ENCODE measurements around the gene ERCC5.

The ERCC5 gene

DNA sequence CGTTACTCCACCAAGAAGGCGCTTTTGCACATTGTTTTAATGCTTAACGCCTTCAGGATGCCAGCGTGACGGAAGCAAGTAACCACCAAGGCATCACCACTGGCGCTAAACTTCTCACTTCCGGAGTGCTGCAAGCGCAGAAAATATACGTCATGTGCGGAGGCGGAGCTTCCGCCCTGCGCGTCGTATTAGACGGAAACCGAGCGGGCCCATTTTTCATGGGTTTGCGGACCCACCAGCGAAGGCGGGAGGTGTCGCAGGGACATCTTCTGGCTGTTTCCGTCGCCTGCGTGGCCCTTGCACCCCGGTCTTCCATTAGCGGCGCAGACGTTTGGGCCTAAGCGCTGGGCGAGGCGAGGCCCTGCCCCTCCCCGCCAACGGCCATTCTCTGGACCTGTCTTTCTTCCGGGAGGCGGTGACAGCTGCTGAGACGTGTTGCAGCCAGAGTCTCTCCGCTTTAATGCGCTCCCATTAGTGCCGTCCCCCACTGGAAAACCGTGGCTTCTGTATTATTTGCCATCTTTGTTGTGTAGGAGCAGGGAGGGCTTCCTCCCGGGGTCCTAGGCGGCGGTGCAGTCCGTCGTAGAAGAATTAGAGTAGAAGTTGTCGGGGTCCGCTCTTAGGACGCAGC lies at the start of gene ERCC5:
Gene ERCC5, plus strand, starts transcription at position 403 of the 631 bp plus-strand sequence. CDS start 235 bp downstream, outside the sequence.
- peak; percentile 62 for DNase-seq

DNA sequence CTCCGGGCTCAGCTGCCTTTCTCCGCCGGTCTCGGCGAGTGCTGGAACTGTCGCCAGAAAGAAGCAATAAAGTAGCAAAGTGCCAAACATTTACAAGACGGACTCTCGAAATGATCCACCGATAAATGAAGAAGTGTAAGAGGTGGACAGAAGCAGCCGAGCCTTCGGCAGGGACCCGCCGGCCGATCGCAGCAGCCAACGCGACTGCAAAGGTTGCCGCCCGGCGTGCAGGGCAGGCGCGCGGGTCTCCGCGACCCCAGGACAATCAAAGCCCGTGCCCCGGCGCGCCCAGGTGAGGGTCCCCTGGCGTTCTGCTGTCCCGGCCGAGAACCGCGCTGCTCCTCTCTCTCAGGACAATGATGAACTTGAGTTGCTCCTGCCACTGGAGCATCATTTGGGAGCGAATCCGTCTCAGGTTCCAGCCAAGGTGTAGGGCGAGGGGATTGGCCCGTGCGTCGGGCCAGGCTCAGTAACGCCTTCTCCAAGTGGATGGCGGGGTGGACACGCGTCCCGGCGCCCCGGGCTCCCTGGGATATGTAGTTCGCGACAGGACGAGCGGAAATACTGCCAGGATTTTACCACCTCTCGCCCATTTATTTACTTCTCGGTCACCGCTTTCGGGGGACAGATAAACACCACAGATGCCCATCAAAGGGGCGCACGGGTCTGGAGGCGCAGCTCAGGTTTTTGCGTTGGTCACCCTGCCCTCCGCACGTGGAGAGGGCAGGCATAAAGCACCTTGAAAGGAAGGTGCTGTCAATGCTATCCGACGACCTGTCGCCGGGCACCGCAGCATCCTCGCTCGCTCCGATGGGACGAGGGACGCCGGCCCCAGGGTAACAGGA lies 47.0 kb upstream of the ERCC5 start, which contains the start of the genes BIVM and POGLUT2:
Gene BIVM, plus strand, starts transcription at position 539 of the 845 bp plus-strand sequence. CDS start 8,149 bp downstream, outside the sequence.
Gene POGLUT2, minus strand, starts transcription at position 396 of the 845 bp plus-strand sequence. Its CDS starts 306 bp downstream, at position 90.
- DNase-seq: peak; percentile 28

DNA sequence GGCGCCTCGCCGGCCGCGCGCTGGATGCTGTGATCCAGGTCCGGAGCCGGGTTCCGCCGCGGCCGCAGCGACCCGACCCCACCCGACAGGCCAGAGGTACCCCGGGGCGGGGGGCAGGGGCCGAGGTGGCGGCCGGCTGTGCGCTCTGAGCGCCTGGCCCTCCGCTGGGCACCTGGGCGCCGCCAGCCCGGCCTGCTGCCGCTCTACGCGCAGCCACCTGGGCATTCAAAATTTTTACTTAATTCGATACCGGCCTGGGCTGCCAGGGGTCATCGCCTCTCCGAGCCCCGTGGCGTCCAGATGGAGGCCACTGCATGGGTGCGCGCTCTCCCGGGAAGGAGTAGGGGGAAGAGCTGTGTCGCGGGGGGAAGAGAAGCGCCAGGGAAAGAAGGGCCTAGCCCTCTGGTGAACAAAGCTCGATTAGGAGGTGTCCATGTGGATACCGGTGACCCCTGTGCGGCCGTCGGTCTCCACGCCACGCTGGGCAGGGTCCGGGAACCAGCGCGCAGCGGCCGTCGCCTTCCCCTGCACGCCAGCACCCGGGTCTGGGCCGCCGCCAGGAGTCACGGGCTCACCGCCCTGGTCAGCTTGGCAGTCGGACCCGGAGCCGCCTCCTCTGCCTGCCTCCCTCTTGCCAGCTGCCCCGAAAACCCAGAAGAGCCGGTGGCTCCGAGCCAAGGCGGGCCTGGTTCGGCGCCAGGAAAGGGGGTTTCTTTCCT lies 46.2 kb upstream of the ERCC5 start:
- no peak for DNase-seq

DNA sequence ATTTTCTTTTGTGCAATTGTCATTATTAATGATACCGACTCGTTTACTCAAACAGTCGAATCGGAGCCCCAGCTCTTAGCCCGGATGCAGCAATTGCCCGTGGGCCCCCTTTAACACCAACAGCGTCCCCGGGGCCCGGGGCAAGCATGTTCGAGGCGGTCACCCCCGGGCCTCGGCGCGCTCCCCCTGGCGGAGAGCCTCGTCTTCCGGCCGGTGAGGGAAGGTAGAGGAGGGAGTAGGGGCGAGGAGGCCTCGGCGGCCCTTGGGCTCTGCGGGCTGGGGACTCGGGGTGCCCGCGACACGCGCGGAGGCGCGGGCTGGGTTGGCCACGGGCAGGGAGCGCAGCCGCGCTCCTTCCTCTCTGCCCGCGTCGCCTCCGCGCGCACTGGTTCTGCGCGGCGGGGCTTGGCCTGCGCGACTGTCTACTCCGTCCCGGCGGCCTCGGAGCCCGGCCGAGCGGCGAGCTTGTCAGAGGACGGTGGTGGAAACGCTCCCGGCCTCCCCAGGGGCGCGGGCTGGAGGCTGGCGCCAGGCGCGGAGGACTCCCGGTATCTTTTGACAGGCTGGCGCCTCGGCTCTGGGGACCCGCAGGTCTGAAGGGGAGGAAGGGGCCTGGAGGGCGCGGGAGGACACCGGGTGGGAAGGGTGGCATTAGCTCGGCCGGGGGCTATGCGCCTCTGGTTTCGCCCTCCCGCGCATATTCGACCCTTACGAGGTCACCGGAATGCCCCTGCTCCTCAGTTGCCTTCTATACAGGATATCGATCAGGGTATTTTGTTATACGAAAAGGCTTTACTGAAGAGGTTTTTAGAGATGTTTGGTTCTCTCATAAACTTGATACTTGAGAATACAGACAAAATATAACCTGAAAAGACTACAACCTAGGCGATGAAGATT lies 45.4 kb upstream of the ERCC5 start:
- no peak for DNase-seq

DNA sequence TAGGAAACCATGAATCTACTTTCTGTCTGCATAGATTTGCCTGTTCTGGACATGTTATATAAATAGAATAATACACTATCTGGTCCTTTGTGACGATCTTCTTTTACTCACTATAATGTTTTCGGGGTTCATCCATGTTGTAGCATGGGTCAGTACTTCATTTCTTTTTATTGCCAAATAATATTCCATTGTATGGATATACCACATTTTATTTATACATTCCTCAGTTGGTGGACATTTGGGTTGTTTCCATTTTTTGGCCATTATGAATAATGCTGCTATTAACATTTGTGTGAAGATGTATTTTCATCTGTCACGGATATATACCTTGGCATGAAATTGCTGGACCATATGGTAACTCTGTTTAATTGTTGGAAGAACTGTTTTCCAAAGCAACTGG lies 40.2 kb upstream of the ERCC5 start:
- no peak for DNase-seq

DNA sequence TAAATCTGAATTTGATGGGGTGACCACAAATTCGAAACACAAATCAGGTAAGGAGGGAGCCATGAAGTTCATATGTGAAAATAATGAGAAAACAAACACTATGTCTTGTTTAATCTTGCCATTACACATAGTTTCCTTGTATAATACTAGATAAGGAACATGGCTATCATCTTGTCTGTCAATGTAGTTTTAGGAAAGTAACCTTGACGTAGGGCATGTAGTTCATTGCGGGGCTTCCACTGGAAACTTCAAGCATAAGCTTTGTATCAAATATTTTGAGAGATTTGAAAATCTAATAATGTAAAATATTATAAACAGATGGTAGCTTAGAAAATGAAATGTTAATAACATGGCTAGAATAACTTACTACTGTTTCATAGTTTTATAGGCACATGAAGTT lies 38.1 kb upstream of the ERCC5 start:
- DNase-seq: no peak

DNA sequence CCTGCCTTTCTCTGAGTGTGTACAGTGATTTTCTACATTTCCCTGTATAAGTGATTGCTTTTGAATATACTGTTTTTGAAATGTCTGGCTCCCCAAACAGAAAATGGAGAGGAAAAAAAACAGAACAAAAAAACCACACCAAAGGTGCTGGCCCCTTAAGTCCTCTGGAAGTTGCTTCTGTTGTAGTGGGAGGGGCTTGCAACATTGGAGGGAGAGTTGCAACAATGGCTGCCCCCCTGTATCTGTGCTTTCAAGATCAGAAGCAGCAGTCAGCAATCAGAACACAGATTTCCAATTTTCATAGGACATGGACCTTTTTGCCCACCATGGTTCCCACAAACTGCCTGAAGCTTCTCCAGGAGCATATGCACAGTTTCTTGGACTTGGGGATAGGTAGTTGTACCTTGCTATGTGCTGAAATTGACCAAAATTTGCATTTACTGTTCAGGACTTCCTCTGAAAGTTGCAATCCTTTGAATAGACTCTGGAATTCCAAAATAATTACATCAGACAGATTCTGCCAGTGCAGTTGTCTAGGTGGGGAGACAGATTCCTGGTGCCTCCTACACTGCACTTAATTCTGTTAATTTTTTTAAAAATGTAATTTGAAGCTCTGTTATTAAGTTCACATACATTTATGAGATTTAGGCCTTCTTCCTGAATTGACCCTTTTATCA lies 33.1 kb upstream of the ERCC5 start:
- no peak for DNase-seq

DNA sequence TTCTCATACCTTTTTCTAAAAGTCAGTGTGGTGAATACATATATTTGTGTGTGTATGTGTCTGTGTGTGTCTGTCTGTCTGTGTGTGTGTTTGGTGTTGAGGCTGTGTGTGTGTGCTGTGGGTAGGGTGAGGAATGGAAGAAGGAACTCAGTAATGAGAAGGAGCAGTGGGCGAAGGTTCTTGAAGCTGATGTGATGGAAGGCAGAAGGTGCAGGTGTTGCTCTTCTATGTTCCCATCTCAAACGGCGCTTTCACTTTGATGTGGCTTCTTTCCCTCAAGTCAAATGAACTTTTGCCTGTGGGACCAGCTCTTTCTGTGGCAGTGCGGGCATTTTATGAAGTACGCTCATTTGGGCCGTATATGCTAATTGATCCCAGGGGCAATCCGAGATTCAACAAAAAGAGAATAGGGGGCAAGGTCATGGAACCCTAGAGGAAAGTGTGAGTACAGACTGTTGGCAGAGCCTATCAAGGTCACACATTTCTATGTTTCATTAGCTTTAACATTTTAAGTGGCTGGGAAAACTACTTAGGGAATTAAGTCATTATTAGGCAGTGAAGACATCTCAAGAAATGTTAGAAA lies 31.7 kb upstream of the ERCC5 start:
- no peak for DNase-seq

DNA sequence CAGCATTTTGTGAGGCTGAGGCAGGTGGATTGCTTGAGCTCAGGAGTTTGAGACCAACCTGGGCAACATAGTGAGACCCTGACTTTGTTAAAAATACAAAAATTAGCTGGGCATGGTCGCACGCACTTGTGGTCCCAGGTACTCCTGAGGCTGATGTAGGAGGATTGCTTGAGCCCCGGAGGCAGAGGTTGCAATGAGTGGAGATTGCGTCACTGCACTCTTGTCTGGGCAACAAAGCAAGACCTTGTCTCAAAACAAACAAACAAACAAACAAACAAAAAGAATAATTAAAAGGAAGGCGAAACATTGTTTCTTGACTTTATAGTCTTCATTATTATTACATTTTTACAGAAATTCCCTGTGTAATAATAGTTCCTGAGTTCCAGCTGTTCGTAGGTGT lies 31.0 kb upstream of the ERCC5 start:
- DNase-seq: no peak

DNA sequence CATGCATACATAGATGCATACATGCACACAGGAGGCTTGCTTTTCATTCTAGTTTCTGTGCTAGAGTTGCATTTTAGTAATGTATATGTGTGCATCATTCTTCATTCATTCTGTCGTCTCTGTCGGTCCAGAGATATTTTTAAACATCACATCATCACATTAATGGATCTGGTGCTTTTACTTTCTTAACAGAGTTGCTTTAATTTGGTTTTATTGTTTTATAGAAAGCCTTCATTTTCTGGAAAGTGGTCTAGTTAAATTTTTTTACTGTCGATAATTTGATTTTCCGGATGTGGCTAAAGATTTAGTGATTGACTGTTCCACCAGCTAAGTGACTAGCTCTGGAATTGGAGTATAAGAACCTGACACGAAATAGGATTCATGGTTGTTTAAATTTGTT lies 30.0 kb upstream of the ERCC5 start:
- DNase-seq: no peak

DNA sequence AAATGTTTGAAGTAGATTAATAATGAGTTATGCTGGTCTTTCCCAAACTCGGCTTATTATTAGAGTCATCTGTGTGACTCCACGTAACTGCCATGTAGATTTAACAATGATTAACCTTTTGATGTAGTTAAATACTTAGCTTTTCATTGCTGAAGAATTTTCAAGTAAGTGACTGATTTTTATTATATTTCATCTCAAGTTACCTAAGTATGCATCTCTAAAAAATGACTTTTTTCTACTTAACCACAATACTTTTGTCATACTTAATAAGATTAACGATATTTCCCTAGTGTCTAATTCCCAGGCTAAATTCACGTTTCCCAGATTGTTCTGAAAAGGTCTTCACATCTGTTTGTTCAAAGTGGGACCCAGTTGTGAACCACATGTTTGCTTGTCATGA lies 29.1 kb upstream of the ERCC5 start:
- DNase-seq: no peak

DNA sequence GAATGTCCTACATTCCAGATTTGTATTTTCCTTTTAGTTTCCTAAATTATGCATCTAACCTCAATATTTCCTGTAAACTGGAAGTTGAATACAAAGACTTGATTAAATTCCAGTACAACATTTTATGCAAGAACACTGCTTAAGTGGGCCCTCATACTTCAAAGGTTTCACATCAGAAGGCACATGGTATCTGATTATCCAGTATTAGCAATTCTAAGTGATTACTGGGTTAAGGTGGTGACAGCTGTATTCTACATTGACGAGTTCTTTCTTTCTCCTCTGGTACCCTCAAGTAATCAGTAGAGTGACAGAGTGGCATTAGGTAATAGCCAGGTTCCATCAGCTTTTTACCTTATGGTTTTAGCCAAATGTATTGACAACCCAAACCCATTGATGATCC lies 28.6 kb upstream of the ERCC5 start:
- no peak for DNase-seq

DNA sequence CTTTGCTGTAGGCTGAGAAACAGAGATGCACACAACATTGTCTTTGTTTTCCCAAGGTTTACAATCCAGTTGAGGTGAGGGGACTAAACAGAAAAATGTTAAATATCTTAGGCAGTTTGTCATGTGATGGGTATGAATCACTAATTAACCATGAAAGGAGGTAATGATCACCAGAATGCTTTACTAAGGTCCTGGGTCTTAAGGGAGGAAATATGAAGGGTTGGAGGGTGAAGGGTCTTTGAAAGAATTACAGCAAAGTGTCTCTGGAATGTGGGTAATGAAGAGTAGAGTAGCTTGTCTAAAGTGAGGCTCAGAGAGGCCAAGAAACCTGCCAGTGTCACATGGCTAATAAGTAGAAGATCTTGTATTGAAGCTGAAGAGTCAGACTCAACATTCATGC lies 27.9 kb upstream of the ERCC5 start:
- no peak for DNase-seq

DNA sequence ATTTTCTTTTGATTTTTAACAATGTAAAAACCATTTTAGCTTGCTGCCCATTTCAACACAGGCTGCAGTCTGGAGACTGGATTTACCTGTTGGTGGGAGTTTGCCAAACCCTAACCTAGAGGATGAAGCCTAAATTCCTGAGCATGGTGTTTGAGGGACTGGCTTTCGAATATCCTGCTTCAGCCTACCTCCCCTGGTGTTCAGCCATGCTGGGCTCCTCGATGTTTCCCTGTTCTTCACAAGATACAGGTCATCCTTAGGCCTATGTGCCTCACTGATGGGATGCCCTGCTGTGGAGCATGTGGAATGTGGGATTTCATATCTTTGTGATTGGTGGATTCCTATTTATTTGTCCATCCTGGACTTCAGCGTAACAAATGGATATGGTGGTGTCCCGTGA lies 20.4 kb upstream of the ERCC5 start:
- DNase-seq: no peak

DNA sequence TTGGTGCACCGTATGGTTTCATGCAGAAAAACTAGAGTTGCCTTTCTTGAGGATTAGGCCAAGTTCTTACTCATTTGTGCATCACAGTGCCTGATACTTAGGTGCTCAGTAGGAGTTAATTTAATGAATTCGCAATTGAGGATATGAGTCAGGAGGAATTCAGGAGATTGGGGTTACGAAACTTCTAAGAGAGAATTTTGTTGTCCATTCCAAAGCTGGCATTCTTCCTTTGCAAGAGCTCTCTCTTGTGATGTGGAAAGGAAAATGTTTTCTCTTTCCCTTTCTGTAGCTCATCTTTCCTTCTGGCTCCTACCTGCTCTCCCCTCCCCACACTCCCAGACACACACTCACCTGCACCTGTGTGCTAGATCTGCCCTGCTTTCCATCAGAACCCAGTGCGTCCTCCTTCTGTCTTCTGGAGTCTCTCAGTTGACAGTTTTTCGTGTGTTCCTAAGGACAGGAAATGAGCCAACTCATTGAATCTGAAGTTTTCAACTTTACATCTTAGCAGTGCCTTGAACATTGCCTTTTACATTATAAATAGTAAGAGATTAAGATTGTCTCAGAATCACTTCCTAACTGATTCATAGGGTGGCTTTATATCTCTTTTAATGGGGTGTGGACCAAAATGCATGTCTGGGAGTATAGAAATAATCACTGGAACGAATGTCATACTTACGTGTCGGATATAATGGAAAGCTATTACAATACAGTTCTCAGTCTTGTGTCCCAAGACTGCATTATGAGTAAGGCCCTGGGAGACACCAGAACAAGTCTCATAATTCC lies 19.7 kb upstream of the ERCC5 start:
- DNase-seq: no peak

DNA sequence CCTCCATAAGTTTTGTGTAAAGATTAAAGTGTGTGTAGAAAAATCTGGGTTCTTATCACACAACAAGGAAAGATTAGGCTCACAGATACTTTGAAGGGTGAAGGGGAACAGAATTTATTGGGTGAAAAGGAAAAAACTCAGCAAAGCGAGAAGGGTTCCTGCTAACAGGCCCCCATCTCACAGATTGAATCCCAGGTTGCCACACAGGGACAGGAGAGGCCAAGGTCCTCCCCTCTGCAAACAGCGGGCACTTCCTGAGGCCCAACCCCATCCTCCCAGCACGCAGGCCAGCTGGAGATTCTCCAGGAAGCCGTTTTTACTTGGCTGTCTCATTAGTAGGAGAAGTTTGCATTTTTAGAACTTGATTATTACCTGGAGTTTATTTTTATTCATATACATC lies 15.2 kb upstream of the ERCC5 start:
- no peak for DNase-seq

DNA sequence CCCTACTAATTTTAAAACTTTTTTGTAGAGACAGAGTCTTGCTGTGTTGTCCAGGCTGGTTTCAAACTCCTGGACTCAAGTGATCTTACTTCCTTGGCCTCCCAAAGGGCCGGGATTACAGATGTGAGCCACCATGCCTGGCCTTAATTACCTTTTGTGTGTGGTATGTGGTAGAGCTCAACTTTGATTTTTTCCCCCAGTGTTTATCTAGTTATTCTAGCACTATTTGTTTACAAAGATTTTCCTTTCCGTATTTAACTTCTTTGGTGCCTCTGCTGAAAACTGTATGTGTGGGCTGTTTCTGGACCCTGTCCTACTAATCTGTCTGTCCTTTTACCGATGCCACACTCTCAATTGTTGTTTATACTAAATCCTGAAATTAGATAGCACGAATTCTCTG lies 9.4 kb upstream of the ERCC5 start:
- no peak for DNase-seq

DNA sequence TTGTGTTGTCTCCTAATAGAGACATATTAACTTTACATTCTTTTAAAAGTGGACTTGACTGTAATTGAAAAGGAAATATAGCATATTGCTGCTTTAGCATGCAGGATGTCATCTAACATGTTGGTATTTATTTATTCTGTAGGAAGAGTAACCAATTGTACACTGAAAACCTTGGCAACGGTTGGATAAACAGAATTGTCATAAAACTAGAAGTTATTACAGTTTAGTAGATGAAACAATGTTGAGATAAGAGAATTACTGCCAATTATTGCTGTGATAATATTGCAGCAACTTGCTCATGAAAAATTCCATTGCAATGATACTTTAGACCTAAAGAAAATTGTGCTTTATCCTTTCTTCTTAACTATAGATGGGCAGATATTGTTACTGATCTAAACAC lies 7.6 kb upstream of the ERCC5 start:
- no peak for DNase-seq

DNA sequence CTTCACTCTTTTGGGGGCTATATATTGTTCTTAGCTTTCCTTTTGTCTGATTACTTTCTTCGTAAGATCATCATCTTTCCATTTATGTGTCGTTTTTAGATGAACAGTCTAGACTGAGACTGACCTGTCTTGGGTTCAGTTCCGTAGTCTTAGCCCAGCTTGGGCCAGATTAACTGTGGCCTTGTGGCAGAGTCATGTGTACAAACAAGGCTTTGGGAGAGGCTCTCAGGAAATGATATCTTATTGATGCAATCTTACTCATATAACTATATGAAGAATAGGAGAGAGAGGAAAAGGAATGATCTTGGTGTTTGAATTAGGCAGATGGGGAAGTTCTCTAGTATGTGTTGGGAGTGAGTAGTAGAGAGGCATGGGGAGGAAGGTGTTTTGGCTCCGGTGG lies 6.8 kb upstream of the ERCC5 start:
- DNase-seq: no peak

DNA sequence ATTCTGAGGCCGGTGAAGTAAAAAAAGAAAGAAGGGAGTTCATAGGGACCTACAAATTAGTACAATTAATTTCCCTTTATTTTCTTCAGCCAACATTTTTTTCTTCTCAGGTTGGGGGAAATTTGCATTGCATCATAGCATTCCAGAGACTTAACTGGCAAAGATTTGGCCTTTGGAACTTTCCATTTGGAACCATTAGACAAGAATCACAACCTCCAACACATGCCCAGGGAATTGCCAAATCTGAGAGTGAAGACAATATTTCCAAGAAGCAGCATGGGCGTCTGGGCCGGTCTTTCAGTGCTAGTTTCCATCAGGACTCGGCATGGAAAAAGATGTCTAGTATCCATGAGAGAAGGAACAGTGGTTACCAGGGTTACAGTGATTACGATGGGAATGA lies 6.4 kb upstream of the ERCC5 start:
- DNase-seq: no peak

DNA sequence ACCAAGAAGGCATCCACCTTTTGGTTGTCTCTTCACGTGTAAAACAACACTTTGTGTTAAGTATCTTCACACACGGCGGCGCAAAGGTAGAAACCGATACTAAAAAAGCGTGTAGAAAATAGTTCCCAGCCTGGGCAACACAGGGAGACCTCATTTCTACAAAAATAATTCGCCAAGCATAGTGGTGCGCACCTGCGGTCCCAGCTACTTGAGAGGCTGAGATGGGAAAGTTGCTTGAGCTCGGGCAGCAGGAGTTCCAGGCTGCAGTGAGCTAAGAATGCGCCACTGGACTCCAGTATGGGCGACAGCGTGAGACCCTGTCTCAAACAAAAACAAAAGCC lies 573 bp upstream of the ERCC5 start:
- DNase-seq: no peak

Measured in NCI-H1436 treated with DMSO at 0.1 percent for 48 hours (cell line).